H1 (cell line): ENCODE data around the gene CANT1. TPM values are rescaled to one million over a fixed set of nuclear protein-coding genes. Genes with fewer than 3 reads are reported as not detected.
"Not testable (repeated sequence)": the region's sequence is repeated elsewhere in the genome, so short reads cannot be mapped to it uniquely, and the experiment has no call there.

Experiments
- CTCF ChIA-PET: fragments of 300-600 bp; sonication (Branson Sonifier 250); formaldehyde crosslinking; loops from one replicate; lab custom pipeline; 2021; ENCODE audit not compliant: partially characterized antibody; lab: Charles Lee
- POLR2A ChIA-PET: fragments of 300-600 bp; sonication (Branson Sonifier 250); formaldehyde crosslinking; loops from one replicate; lab custom pipeline; 2021; ENCODE audit warnings: inconsistent platforms; ENCODE audit not compliant: partially characterized antibody; lab: Charles Lee
- DNase-seq, 2 experiments: peaks; one replicate each; pipeline versions ENCODE4 v3.0.0 to v3.0.0-alpha.2; 2010 to 2022; ENCODE audit warnings: low spot score in 2 of 2, low read depth in 1 of 2, mixed read lengths in 1 of 2
- FAIRE-seq: peaks from 2 replicates; lab custom pipeline; 2011; peaks lifted over from hg19 to GRCh38; lab: Jason Lieb, UNC
- H2AFZ ChIP-seq: 2 replicates; pipeline ENCODE4 v1.8.1; 2012; ENCODE audit warnings: low read length, inconsistent platforms
- H2AK5ac ChIP-seq: 2 replicates; pipeline ENCODE4 v1.6.1; 2013; ENCODE audit warnings: low read depth, low read length
- H2BK120ac ChIP-seq: replicated peaks from 2 replicates; pipeline ENCODE3; 2013; ENCODE audit warnings: low read depth, low read length, inconsistent platforms
- H2BK12ac ChIP-seq: 2 replicates; pipeline ENCODE4 v1.6.1; 2013; ENCODE audit warnings: low read depth, low read length
- H2BK15ac ChIP-seq: 2 replicates; pipeline ENCODE4 v1.6.1; 2013; ENCODE audit warnings: low read length
- H2BK20ac ChIP-seq: 2 replicates; pipeline ENCODE4 v1.6.1; 2013; ENCODE audit warnings: low read length
- H2BK5ac ChIP-seq: 2 replicates; pipeline ENCODE4 v1.6.1; 2013; ENCODE audit warnings: low read depth, low read length
- H3K14ac ChIP-seq: 2 replicates; pipeline ENCODE4 v1.6.1; 2013; ENCODE audit warnings: inconsistent platforms; ENCODE audit not compliant: insufficient read length
- H3K18ac ChIP-seq: 2 replicates; pipeline ENCODE4 v1.6.1; 2013; ENCODE audit warnings: low read length; ENCODE audit errors: extremely low read depth
- H3K23ac ChIP-seq: 2 replicates; pipeline ENCODE4 v1.6.1; 2013; ENCODE audit warnings: inconsistent platforms; ENCODE audit not compliant: insufficient read length
- H3K23me2 ChIP-seq: 2 replicates; pipeline ENCODE4 v1.6.1; 2013; ENCODE audit warnings: low read depth, low read length
- H3K27ac ChIP-seq: 2 replicates; pipeline ENCODE4 v1.6.1; 2011; ENCODE audit warnings: low read depth, low read length, inconsistent platforms
- H3K27me3 ChIP-seq, 4 experiments: replicated peaks in 1 of 4; 1 replicate in 1 of 4; 2 replicates in 3 of 4; pipeline versions ENCODE4 v1.6.1 to v1.8.1; 2011 to 2013; ENCODE audit warnings: low read length in 3 of 4, mild to moderate bottlenecking in 3 of 4, inconsistent platforms in 2 of 4, mixed read lengths in 2 of 4, moderate library complexity in 1 of 4; ENCODE audit not compliant: control insufficient read depth in 3 of 4, insufficient read depth in 3 of 4; ENCODE audit errors: extremely low read depth in 1 of 4
- H3K36me3 ChIP-seq, 4 experiments: 2 replicates each; pipeline versions ENCODE4 v1.6.1 to v1.8.1; 2011 to 2013; ENCODE audit warnings: mild to moderate bottlenecking in 4 of 4, low read length in 3 of 4, moderate library complexity in 2 of 4, control low read depth in 1 of 4, inconsistent platforms in 1 of 4; ENCODE audit not compliant: insufficient read depth in 4 of 4, control insufficient read depth in 2 of 4
- H3K4ac ChIP-seq: replicated peaks from 2 replicates; pipeline ENCODE3; 2013; ENCODE audit warnings: low read length, low read depth, mixed read lengths, inconsistent platforms; ENCODE audit not compliant: insufficient read length
- H3K4me1 ChIP-seq, 4 experiments: replicated peaks in 1 of 4; 1 replicate in 1 of 4; 2 replicates in 3 of 4; pipeline versions ENCODE4 v1.6.1 to v1.8.1; 2011 to 2013; ENCODE audit warnings: low read length in 3 of 4, inconsistent platforms in 2 of 4, mixed read lengths in 1 of 4; ENCODE audit not compliant: insufficient read depth in 4 of 4, control insufficient read depth in 3 of 4
- H3K4me2 ChIP-seq, 2 experiments: 2 replicates each; pipeline versions ENCODE4 v1.6.1 to v1.8.1; 2011 to 2013; ENCODE audit warnings: low read depth in 2 of 2, low read length in 2 of 2, control low read depth in 1 of 2, inconsistent platforms in 1 of 2, mild to moderate bottlenecking in 1 of 2; ENCODE audit not compliant: insufficient read depth in 1 of 2
- H3K4me3 ChIP-seq, 4 experiments: fragments of 200-600, 300-600 bp in 1 of 4; sonication (generic), shearing (Covaris generic), sonication (Bioruptor Twin) in 1 of 4; 2 replicates each; pipeline versions ENCODE4 v1.5.1 to v1.8.1; 2011 to 2016; ENCODE audit warnings: low read length in 4 of 4, low read depth in 3 of 4, control low read depth in 2 of 4, inconsistent platforms in 2 of 4, mild to moderate bottlenecking in 2 of 4, mixed read lengths in 1 of 4, moderate library complexity in 1 of 4; ENCODE audit not compliant: insufficient read depth in 2 of 4; ENCODE audit errors: extremely low read depth in 1 of 4
- H3K56ac ChIP-seq: replicated peaks from 2 replicates; pipeline ENCODE3; 2013; ENCODE audit warnings: low read depth, mild to moderate bottlenecking, mixed read lengths, low read length, inconsistent platforms; ENCODE audit not compliant: insufficient read length
- H3K79me1 ChIP-seq: 2 replicates; pipeline ENCODE4 v1.6.1; 2013; ENCODE audit warnings: low read depth, low read length, control low read depth
- H3K79me2 ChIP-seq, 2 experiments: 2 replicates each; pipeline versions ENCODE4 v1.6.1 to v1.8.1; 2012 to 2013; ENCODE audit warnings: low read length in 2 of 2, mild to moderate bottlenecking in 2 of 2, inconsistent platforms in 1 of 2; ENCODE audit not compliant: insufficient read depth in 2 of 2, control insufficient read depth in 1 of 2
- H3K9ac ChIP-seq, 4 experiments: replicated peaks in 1 of 4; 1 replicate in 1 of 4; 2 replicates in 3 of 4; pipeline versions ENCODE4 v1.6.1 to v1.8.1; 2011 to 2013; ENCODE audit warnings: low read depth in 3 of 4, low read length in 3 of 4, control low read depth in 2 of 4, mild to moderate bottlenecking in 2 of 4, moderate library complexity in 2 of 4, inconsistent platforms in 1 of 4; ENCODE audit errors: extremely low read depth in 1 of 4
- H3K9me3 ChIP-seq, 2 experiments: 2 replicates each; pipeline versions ENCODE4 v1.6.1 to v1.8.1; 2012 to 2013; ENCODE audit warnings: mild to moderate bottlenecking in 2 of 2, moderate library complexity in 2 of 2, control low read depth in 1 of 2, inconsistent platforms in 1 of 2, low read depth in 1 of 2, low read length in 1 of 2, mixed read lengths in 1 of 2; ENCODE audit not compliant: insufficient read depth in 2 of 2
- H4K20me1 ChIP-seq, 2 experiments: replicated peaks in 1 of 2; 2 replicates each; pipeline versions ENCODE3 to v1.8.1; 2011 to 2013; ENCODE audit warnings: inconsistent platforms in 2 of 2, low read length in 2 of 2, mild to moderate bottlenecking in 1 of 2; ENCODE audit not compliant: insufficient read depth in 2 of 2, control insufficient read depth in 1 of 2
- H4K5ac ChIP-seq: 2 replicates; pipeline ENCODE4 v1.6.1; 2013; ENCODE audit warnings: low read length, low read depth, mixed read lengths, inconsistent platforms; ENCODE audit not compliant: insufficient read length
- H4K8ac ChIP-seq: 2 replicates; pipeline ENCODE4 v1.8.0; 2013; ENCODE audit warnings: mild to moderate bottlenecking, moderate library complexity, low read length, inconsistent platforms; ENCODE audit not compliant: insufficient read depth; ENCODE audit errors: extremely low read depth
- H4K91ac ChIP-seq: replicated peaks from 2 replicates; pipeline ENCODE3; 2013; ENCODE audit warnings: low read length, mixed read lengths, inconsistent platforms; ENCODE audit not compliant: insufficient read length
- BCL11A ChIP-seq, 2 experiments: IDR thresholded peaks; one replicate each; pipeline ENCODE4 v1.6.1; 2011; ENCODE audit warnings: low read depth in 2 of 2, low read length in 2 of 2, mild to moderate bottlenecking in 2 of 2
- CTBP2 ChIP-seq: IDR thresholded peaks from 2 replicates; pipeline ENCODE4 v1.7.0; 2011; ENCODE audit warnings: borderline replicate concordance, mild to moderate bottlenecking, moderate library complexity, mixed read lengths, low read length; ENCODE audit not compliant: insufficient read depth, insufficient read length
- EGR1 ChIP-seq: IDR thresholded peaks from 2 replicates; pipeline ENCODE4 v1.6.1; 2011; ENCODE audit warnings: low read depth, low read length, borderline replicate concordance
- HDAC2 ChIP-seq, 2 experiments: fragments of 300-600 bp in 1 of 2; sonication (generic) in 1 of 2; IDR thresholded peaks; 2 replicates each; pipeline ENCODE4 v1.6.1; 2011 to 2012; ENCODE audit warnings: low read depth in 2 of 2, low read length in 2 of 2, mild to moderate bottlenecking in 2 of 2, moderate library complexity in 2 of 2, borderline replicate concordance in 1 of 2, inconsistent platforms in 1 of 2
- NRF1 ChIP-seq: IDR thresholded peaks from 2 replicates; pipeline ENCODE4 v1.6.1; 2011; ENCODE audit warnings: mild to moderate bottlenecking, low read depth, low read length, improper control_type of control experiment
- SUZ12 ChIP-seq: fragments of 200-600 bp; sonication (generic); IDR thresholded peaks from 2 replicates; pipeline ENCODE4 v1.6.1; 2012; ENCODE audit warnings: mild to moderate bottlenecking, inconsistent platforms, low read length, moderate library complexity, mixed read lengths
- WGBS, 2 experiments: shearing (Covaris generic) in 1 of 2; methylation state at CpG; one replicate each; pipeline versions ENCODE4 v1.1.6 to v1.1.7; 2013 to 2015; ENCODE audit warnings: low lambda C conversion rate in 2 of 2, mixed read lengths in 2 of 2, inconsistent platforms in 1 of 2, low coverage in 1 of 2, missing lambda C conversion rate in 1 of 2; ENCODE audit not compliant: insufficient replicate concordance in 2 of 2, insufficient coverage in 1 of 2, insufficient read length in 1 of 2; ENCODE audit errors: extremely low coverage in 1 of 2, missing lambda C conversion rate in 1 of 2; 5-methylcytosine and 5-hydroxymethylcytosine counted together
- polyA plus RNA-seq, 7 experiments: library from polyadenylated mRNA; depleted of rRNA in 3 of 7; stranded (reverse) in 5 of 7; unstranded in 2 of 7; fragments of >200 nt in 5 of 7; fragments of 200-250 nt in 2 of 7; gene quantifications; 1 replicate in 5 of 7; 2 replicates in 1 of 7; 4 replicates in 1 of 7; pipeline versions ENCODE4 v1.2.1 to v1.2.3, GENCODE V29; 2011 to 2013; ENCODE audit warnings: missing spikeins in 2 of 7, mixed read lengths in 2 of 7
- total RNA-seq: library from RNA; stranded (reverse); fragmentation: NEBNext Ultra II Directional; extraction: Animal tissue kit (Norgen Biotek cat#: 25700); gene quantifications from 2 replicates; pipeline ENCODE4 v1.2.1, GENCODE V29; 2021

Gene CANT1
- total and polyA plus RNA-seq, 2 of the 8 experiments (the other 6 are each of a cell fraction or from before 2014, with no cell fraction given): 23.0 to 32.6 TPM

GRCh38 chr17:79031996-79032875, 22.7 kb upstream of the CANT1 start (continued):
- TF ChIP-seq HDAC2 (IDR thresholded peaks at IDR 0.05; ENCODE audit: borderline replicate concordance in 1 of 2, low read depth in 2 of 2, low read length in 2 of 2) (no peak), NRF1 (no peak), BCL11A (IDR thresholded peaks at IDR 0.05; ENCODE audit: low read depth in 2 of 2, low read length in 2 of 2) (no peak), EGR1 (no peak), SUZ12 (no peak), CTBP2 (no peak)

- H3K4ac ChIP-seq, H4K91ac ChIP-seq, H4K5ac ChIP-seq, H2BK15ac ChIP-seq, H2AFZ ChIP-seq, H3K36me3 ChIP-seq, H3K4me2 ChIP-seq, H3K23ac ChIP-seq, H4K20me1 ChIP-seq, H2BK20ac ChIP-seq, H2AK5ac ChIP-seq, H3K9me3 ChIP-seq, H3K79me1 ChIP-seq, POLR2A ChIA-PET, H2BK5ac ChIP-seq, H3K9ac ChIP-seq, H3K27ac ChIP-seq, H3K4me3 ChIP-seq, H3K56ac ChIP-seq, DNase-seq, H3K18ac ChIP-seq, H4K8ac ChIP-seq, H3K4me1 ChIP-seq, FAIRE-seq, H3K14ac ChIP-seq, H3K23me2 ChIP-seq, H3K79me2 ChIP-seq, H2BK120ac ChIP-seq, H2BK12ac ChIP-seq: not testable (repeated sequence)
- CTCF ChIA-PET: interaction anchor here (0.8 to 6.3 kb wide), 5 partner anchors 10 to 355 kb away, joined by 3 to 55 read pairs (median 4); no protein-coding TSS in a partner anchor
- peaks cover 1 to 31% (median 23%) of the 10 kb centered on the region in 4 experiments for H3K27me3 ChIP-seq
- 84% methylated on average over 11 of the region's 12 CpGs; no CpG with 5 or more reads in 1 of the 2 experiments for WGBS, 2 experiments
Observed at GRCh38 chr17:79030636-79031035, 21.1 kb upstream of the CANT1 start.
